Activated T-helper 1 cell treated with anti-CD3 and anti-CD28 coated beads, Interleukin-2, amount 50 U/mL, for 16 hours (primary cell): Measurements from ENCODE around the gene ZFP90.
"Not testable (repeated sequence)": the region's sequence is repeated elsewhere in the genome, so short reads cannot be mapped to it uniquely, and the experiment has no call there.

Source experiments
- DNase-seq, 2 donors: peaks; one replicate each; pipeline ENCODE4 v3.0.0-alpha.2; 2020; ENCODE audit warnings: low read depth in 1 of 2, low spot score in 1 of 2

Gene ZFP90

DNA sequence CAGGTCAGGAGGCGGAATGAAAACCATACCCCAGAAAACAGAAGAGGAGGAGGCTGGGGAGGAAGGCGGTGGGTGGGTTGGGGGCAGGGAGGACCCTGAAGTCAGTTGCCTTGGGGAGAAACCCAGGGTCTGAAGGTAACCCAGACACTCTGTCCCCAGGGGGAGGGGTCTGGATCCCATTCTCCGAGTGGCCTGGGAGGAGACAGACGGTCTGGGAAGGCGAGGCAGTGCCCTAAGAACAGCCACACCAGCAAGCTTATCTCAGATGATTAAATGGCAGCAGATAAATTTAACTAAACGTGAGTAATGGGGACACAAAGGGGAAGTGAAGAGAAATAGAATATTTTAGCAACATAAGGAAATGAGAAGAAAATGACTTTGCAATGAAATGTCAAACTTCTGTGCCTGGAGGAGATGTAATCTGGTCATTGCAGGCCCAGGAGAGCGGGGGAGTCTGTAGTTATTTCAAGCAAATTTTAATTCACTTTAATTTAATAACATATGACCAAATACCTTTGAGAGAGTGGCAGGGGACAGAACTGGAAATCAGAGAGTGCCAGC lies 21.4 kb upstream of the ZFP90 start:
- no peak for DNase-seq

DNA sequence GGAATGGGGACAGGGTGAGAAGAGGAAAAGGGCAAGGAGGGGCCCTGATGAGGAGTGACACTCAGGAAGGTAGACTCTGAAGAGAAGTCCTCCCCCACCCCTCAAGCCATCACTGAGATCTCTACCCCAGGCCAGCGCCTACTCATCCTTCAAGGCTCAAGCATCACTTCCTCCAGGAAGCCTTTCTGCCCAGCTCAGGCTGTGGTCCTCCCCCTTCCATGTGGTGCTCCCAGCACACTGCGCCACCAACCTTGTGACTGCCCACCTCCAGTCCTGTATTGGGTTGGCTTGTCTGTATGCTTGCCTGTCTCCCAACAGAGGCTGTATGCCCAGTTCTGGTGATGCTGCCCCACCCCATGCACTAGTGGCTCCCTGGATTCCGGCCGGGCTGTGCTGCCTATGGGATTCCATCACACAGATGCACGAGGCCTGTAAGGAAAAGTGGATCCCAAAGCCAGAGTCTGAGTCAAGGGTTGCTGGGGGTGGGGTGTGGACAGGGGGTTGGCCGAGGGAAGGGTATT lies 19.8 kb upstream of the ZFP90 start:
- DNase-seq: no peak

DNA sequence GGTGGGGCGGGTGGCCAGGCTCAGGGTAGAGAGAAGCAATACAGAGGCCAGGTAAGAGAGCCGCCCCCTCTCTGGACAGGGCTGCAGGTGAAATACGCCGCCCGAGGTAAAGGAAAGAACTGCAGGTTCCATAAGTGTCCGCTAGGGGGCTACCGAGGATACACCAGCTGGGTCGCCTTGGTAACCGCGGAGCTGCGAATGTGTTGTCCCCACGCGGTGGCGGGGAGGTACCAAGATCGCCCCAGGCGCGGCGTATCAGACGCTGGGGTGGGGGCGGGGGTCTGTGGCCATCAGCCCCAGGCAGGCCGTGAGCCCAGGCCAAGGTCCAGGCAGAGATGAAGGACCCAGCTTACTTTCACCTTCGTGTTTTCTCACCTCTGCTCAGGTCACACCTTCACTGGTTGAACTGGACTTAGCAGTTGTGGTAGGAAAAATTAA lies 18.4 kb upstream of the ZFP90 start:
- peak; percentile 69 to 74 for DNase-seq

DNA sequence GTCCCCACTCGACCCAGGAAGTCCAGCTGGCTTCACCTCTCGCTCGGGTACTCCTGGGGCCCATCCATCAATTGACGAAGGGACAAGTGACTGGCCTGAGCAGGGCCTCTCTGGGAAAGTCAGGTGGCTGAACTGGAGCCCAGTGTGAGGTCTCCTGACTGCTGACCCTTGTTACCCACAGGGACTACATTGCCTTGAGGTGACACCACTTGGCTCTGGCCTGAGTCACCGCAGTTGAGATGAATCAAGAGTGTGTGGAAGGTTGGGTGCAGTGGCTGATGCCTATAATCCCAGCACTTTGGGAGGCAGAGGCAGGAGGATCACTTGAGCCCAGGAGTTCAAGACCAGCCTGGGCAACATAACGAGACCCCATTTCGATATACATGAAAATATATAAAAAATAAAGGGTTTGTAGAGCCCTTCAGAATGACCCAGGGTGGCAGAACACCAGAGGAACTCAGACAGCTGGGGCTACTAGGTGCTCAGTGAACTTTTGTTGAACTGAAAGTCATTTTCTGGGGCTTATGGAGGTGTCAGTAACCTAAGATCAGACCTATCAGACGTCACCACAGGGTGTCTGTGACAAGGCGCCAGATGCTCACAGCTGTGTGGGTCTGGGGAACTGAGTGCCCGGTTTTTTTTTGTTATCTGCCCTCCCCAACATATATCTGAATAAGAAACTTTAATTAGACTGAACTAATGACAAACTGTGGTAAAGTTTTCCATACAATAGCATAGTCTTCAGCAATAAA lies 14.8 kb upstream of the ZFP90 start:
- DNase-seq: no peak

DNA sequence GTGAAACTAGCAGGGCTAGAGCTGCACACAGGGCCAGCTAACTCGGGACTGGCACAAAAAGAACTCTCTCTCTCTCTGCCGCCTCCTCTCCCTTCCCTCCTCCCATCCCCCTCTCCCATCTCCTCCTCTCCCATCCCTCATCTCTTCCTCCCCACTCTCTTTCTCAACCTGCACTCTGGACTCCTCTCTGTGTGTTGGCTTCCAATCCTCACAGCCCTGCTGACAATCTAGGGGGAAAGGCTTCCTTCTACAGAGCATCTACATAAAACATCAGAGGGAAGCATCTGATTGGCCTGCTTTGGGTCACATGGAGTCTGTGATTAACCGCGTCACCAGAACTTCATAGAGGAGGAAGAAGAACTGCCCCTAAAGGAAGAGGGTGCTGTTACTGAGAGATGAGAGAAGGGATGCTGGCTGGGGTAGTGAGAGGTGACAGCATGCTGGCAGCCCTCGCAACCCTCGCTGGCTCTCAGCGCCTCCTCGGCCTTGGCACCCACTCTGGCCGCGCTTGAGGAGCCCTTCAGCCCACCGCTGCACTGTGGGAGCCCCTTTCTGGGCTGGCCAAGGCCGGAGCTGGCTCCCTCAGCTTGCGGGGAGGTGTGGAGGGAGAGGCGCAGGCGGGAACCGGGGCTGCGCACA lies 12.8 kb upstream of the ZFP90 start:
- DNase-seq: no peak

DNA sequence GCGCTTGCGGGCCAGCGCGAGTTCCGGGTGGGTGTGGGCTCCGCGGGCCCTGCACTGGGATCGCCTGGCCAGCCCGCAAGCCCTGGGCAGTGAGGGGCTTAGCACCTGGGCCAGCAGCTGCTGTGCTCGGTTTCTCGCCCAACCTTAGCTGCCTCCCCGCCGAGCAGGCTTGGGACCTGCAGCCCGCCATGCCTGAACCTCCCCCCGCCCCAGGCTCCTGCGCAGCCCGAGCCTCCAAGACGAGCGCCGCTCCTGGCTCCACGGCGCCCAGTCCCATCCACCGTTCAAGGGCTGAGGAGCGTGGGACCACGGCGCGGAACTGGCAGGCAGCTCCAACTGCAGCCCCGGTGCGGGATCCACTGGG lies 12.3 kb upstream of the ZFP90 start:
- no peak for DNase-seq

DNA sequence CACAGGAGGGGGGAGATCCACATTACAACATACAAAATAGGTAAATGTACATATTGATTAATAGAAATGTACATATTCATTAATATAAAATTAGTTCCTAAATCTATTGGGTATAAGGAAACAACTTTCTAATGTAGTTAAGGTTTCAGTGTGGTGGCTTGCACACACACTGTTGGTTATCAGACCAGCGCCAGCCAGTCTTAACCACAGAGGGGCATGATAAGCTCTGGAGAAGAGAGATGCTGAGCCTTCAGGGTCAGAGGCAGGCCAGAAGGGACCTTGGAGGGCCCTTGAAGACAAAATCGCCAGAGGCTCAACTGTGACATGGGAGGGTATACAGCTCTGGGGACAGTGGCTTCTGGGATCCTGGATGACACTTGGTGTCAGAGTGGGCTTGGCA lies 10.9 kb upstream of the ZFP90 start:
- no peak for DNase-seq

DNA sequence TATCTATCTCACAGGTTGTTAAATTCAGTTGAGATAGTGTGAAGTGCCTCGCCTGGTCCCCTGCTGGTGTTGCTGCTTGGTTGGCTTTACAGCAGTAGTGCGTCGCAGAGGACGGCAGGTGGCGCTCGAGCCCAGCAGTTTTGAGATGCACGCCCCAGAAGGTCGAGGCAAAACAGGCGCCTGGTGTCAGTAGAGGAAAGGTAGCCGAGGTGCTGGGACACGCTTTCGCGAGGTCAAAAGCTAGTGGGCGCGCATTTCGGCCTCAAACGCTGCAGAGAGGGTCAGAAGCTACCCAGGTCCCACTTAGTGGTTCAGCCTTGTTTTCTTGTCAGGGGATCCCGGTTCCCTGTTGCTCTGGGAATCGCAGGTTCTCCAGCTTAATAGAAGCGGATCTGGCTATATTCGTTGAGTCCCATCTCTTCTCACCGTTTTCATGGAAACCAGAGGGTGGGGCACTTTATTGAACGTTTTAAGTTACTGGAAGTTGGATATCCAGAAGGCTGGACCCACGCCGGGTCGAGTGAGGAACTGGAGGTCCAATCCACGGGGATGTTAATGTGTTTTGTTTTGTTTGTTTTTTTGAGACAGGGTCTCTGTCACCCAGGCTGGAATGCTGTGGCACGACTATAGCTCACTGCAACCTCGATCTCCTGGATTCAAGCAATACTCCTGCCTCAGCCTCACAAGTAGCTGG lies 10.3 kb upstream of the ZFP90 start:
- peak; percentile 82 to 86 for DNase-seq

DNA sequence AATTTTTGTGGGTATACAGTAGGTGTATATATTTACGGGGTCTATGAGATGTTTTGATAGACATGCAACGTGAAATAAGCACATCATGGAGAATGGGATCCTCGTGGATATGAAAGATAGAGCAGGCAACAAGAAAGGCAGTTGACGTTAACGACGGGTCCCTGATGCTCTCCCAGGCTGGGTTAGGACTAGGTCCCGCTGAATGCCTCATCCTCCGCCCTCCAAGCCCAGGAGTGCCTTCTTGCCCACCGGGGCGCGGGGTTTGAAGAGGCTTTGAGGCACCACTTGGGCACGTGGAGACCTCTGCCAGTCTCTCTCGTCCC lies 9.5 kb upstream of the ZFP90 start:
- DNase-seq: no peak

DNA sequence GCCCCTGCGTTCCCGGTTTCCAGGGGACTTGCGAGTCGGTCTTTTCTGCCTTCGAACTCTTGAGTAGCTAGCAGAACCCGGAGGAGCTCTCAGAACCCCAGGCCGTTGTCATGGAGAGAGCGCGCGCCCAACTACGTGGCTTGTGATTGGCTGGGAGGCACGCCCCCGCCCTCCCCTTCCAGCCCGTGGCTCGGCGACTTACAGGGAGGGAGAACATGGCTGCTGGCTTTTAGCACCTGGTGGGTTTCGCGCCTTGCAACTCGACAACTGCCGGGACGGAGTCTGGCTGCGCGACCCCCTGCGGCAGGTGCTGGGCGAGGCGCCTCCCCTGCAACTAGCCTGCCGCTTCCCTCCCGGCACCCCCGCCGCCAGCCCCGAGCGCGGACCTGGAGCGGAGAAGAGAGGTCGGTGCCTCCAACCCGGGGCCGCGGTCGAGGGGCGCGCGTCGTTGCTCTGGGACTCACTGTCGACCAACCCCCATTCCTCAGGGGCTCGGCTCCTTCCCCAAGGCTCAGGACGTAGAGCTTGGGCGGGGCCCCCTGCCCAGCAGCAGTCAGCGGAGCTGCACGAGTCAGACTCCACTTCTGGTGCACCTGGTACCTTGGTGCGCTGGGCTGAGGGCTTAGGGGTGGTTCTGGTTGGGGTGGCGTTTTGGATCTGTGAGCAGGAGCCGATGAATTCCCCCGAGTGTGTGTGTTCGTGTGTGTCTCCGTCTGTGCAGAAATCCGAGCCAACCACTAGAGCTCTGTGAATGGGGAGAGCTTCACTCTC lies 9.0 kb upstream of the ZFP90 start:
- DNase-seq: peak; percentile 75 to 80

DNA sequence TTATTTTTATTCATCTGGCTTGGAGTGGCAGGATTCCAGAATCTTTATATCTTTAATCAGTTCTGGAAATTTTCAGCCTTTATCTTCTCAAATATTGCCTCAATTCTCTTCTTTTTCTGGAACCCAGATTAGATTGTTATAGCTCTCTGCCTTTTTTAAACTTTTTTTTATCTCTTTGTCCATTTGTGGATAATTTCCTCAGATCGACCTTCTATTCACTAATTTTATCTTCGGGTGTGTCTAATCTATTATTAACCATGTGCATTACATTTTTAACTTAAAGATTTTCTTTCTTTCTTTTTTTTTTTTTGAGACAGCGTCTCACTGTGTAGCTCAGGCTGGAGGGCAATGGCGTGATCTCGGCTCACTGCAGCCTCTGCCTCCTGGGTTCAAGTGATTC lies 5.2 kb upstream of the ZFP90 start:
- DNase-seq: no peak

DNA sequence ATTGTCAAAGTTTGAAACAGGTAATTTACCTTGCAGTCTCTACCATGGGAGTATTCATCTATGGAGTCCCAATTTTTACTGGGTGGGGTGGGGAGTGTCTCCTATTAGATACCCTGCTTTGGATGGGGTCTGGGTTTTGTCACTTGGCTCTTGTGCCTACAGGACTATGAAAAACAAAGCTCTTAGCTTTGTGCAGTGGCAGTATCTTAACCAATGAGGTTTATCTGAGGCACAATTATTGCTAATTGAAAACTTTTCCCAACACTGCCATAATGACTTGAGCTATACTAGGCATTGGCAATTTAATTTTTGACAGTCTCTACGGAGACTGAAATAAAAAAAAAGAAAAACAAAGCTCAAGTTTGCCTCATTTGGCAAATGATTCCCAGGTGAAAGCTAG lies 3.8 kb upstream of the ZFP90 start:
- no peak for DNase-seq

DNA sequence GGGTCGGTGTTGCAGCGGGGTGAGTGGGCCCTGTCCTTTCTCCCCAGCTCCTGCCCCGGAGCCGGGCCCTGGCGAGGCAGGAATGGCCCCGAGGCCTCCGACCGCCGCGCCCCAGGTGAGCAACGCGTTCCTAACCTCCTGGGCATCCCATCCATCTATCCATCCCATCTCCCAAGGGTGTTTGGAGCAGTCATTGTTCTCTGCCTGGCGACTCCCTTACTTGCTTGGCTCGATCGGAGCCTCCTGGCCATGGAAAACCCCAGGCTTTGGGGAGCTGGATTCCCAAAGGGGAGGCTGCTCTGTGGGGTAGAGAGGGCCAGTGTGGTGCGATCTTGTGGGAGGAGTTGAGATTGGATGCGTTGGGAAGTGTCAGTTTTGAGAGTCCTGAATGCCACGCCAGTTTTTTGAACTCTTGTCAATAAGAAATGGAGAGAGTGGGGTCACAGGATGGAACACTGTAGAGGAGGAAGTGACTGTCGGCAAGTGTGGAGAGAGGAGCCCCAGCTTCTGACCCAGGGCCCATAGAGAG lies 684 bp downstream of the ZFP90 start:
- no peak for DNase-seq

DNA sequence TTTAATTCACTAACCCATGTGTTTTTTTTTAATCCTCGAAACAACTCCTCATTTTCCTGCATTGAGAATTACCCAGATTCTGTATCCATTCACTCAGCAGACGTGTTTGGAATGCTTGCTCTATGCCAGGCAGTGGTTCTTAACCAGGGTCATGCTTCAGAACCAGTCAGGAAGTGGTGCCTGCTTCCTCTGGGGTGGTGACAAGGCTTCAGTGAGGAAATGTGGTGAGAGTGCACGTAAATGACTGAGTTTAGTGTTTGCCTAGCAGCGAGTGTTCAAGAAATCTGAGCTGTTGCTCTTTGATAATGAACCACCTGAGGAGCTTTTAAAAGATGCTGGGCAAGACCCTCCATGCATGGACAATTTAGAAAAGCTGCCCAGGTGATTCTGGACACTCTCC lies 9.9 kb downstream of the ZFP90 start:
- no peak for DNase-seq

DNA sequence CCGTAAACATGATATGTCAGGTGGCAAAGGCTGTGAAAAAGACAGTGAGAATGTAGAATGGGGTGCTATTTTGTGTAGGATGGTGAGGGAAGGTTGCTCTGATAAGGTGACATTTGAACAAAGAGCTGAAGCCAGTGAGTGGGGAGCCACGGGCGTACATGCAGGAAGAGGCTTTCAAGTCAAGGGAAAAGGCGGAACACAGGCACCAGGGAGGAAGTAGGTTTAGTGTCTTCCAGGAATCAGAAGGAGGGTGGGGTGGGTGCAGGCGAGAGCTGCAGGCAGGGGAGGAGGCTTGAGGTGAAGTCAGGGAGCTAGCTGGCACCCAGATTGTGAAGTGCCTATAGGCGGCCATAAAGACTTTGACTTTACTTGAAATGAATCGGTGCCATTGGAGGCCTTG lies 14.1 kb downstream of the ZFP90 start:
- no peak for DNase-seq

DNA sequence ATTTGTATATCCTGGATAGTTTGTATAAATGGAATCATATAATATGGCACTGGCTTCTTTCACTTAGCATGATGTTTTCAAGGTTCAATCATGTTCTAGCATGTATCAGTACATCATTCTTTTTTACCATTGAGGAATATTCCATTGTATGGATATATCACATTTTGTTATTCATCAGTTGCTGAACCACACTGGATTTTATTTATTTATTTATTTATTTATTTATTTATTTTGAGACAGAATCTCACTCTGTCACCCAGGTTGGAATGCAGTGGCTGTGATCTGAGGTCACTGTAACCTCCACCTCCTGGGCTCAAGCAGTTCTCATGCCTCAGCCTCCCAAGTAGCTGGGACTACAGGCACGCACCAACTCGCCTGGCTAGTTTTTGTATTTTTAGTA lies 21.2 kb downstream of the ZFP90 start:
- DNase-seq: not testable (repeated sequence)

DNA sequence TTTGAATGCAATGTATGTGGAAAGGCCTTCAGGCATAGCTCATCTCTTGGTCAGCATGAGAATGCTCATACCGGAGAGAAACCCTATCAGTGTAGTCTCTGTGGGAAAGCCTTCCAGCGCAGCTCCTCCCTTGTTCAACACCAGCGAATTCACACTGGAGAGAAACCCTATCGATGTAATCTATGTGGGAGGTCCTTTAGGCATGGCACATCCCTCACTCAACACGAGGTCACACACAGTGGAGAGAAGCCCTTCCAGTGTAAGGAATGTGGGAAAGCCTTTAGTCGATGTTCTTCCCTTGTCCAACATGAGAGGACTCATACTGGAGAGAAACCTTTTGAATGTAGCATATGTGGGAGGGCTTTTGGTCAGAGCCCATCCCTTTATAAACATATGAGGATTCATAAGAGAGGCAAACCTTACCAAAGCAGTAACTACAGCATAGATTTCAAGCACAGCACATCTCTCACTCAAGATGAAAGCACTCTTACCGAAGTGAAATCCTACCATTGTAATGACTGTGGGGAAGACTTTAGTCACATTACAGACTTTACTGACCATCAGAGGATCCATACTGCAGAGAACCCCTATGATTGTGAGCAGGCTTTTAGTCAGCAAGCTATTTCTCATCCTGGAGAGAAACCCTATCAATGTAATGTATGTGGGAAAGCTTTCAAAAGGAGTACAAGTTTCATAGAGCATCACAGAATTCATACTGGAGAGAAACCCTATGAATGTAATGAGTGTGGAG lies 24.7 kb downstream of the ZFP90 start:
- DNase-seq: no peak

DNA sequence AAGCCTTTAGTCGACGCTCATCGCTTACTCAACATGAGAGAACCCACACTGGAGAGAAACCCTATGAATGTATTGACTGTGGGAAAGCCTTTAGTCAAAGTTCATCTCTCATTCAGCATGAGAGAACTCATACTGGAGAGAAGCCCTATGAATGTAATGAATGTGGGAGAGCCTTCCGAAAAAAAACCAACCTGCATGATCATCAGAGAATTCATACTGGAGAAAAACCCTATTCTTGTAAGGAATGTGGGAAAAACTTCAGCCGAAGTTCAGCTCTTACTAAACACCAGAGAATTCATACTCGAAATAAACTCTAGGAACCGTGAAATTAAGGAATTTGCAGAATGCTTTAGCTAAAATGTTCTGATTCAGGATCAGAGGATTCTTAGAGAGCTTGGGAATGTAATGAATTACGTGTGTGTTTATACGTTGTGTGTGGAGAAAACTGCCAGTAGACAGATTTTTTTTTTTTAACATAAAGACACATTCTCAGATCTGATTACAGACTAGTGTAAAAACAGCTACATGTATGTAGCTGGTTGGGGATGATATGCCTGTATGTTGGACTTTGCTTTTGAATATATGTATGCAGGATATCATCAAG lies 25.4 kb downstream of the ZFP90 start:
- DNase-seq: no peak

DNA sequence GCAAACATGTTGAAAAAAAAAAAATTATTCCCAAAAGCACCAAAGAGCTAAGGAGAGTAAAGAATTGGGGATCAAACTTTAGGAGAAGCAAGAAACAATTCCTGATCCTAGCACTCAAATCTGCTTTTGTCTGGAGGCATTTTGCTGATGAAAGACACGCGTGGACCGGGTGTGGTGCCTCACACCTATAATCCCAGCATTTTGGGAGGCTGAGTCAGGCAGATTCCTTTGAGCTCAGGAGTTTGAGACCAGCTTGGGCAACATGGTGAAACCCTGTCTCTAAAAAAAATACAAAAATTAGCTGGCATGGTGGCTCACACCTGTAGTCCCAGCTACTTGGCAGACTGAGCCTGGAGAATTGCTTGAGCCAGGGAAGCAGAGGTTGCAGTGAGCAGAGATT lies 35.4 kb downstream of the ZFP90 start:
- no peak for DNase-seq

DNA sequence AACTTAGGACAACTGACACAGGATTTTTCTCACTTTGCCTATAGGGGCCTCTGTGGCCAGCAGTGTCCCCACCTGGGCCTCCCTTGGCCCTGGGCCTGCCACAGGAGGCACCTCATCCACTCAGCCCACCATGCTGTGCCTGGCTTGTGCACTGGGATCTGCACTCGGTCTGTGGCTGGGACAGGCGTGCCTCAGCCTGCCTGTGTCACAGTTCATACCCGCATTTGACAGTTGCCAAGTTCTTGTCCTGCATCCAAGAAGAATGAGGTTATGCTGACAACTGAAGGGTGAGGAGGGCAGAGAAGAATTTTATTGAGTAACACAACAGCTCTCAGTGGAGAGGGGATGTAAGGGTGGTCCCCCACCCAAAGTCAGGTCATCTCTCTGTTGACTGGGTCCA lies 36.0 kb downstream of the ZFP90 start:
- DNase-seq: no peak
